Measurements from ENCODE around the gene RHEB. TPM values are rescaled to one million over a fixed set of nuclear protein-coding genes. Genes with fewer than 3 reads are reported as not detected.

The RHEB gene
- total RNA-seq, 1 donor from 2014 or later, result 94.2 TPM

GRCh38 chr7:151465169-151465568 is 54.5 kb downstream of the RHEB start:
- Mint-ChIP-seq H3K27ac (ENCODE audit: unreplicated experiment) (no peak overlapping the region), H3K9me3 (ENCODE audit: unreplicated experiment) (no peaks in the 10 kb centered on the region), H3K4me3 (ENCODE audit: unreplicated experiment) (peak overlapping the region; percentile 32), H3K36me3 (ENCODE audit: low read depth, unreplicated experiment) (peaks cover 61% of the 10 kb centered on the region), H3K4me1 (ENCODE audit: unreplicated experiment) (peaks cover 16% of the 10 kb centered on the region), H3K27me3 (ENCODE audit: unreplicated experiment) (peaks cover 17% of the 10 kb centered on the region)
- TF ChIP-seq CTCF (IDR thresholded peaks at IDR 0.05; ENCODE audit: unreplicated experiment), result no peak
- no peak for DNase-seq (ENCODE audit: low spot score)

- H3K27me3 Mint-ChIP-seq (ENCODE audit: unreplicated experiment), result peaks cover 6% of the 10 kb centered on the region
- H3K36me3 Mint-ChIP-seq (ENCODE audit: low read depth, unreplicated experiment), result peaks cover 37% of the 10 kb centered on the region
- no peak for TF ChIP-seq CTCF (IDR thresholded peaks at IDR 0.05; ENCODE audit: unreplicated experiment)
- DNase-seq (ENCODE audit: low spot score), result no peak
- H3K27ac Mint-ChIP-seq (ENCODE audit: unreplicated experiment), result no peak overlapping the region
- H3K9me3 Mint-ChIP-seq (ENCODE audit: unreplicated experiment), result no peaks in the 10 kb centered on the region
- peak overlapping the region; percentile 11 for H3K4me3 Mint-ChIP-seq (ENCODE audit: unreplicated experiment)
- peaks cover 2% of the 10 kb centered on the region for H3K4me1 Mint-ChIP-seq (ENCODE audit: unreplicated experiment)
Observed at GRCh38 chr7:151462306-151462779, 57.4 kb downstream of the RHEB start.

GRCh38 chr7:151461942-151462230 is 57.8 kb downstream of the RHEB start:
- Mint-ChIP-seq H3K36me3 (ENCODE audit: low read depth, unreplicated experiment) (peaks cover 34% of the 10 kb centered on the region), H3K4me3 (ENCODE audit: unreplicated experiment) (no peak overlapping the region), H3K27ac (ENCODE audit: unreplicated experiment) (no peak overlapping the region), H3K4me1 (ENCODE audit: unreplicated experiment) (peaks cover 7% of the 10 kb centered on the region), H3K27me3 (ENCODE audit: unreplicated experiment) (peaks cover 5% of the 10 kb centered on the region), H3K9me3 (ENCODE audit: unreplicated experiment) (no peaks in the 10 kb centered on the region)
- DNase-seq (ENCODE audit: low spot score), result no peak
- TF ChIP-seq CTCF (IDR thresholded peaks at IDR 0.05; ENCODE audit: unreplicated experiment), result no peak

GRCh38 chr7:151461096-151461941 is 58.4 kb downstream of the RHEB start:
- peaks cover 10% of the 10 kb centered on the region for H3K4me1 Mint-ChIP-seq (ENCODE audit: unreplicated experiment)
- H3K27me3 Mint-ChIP-seq (ENCODE audit: unreplicated experiment), result peaks cover 5% of the 10 kb centered on the region
- peak overlapping the region; percentile 19 for H3K27ac Mint-ChIP-seq (ENCODE audit: unreplicated experiment)
- peaks cover 33% of the 10 kb centered on the region for H3K36me3 Mint-ChIP-seq (ENCODE audit: low read depth, unreplicated experiment)
- TF ChIP-seq CTCF (IDR thresholded peaks at IDR 0.05; ENCODE audit: unreplicated experiment), result no peak
- no peak for DNase-seq (ENCODE audit: low spot score)
- H3K9me3 Mint-ChIP-seq (ENCODE audit: unreplicated experiment), result no peaks in the 10 kb centered on the region
- no peak overlapping the region for H3K4me3 Mint-ChIP-seq (ENCODE audit: unreplicated experiment)

- H3K36me3 Mint-ChIP-seq (ENCODE audit: low read depth, unreplicated experiment), result peaks cover 26% of the 10 kb centered on the region
- peaks cover 19% of the 10 kb centered on the region for H3K4me1 Mint-ChIP-seq (ENCODE audit: unreplicated experiment)
- no peaks in the 10 kb centered on the region for H3K9me3 Mint-ChIP-seq (ENCODE audit: unreplicated experiment)
- H3K4me3 Mint-ChIP-seq (ENCODE audit: unreplicated experiment), result no peak overlapping the region
- no peak overlapping the region for H3K27ac Mint-ChIP-seq (ENCODE audit: unreplicated experiment)
- DNase-seq (ENCODE audit: low spot score), result no peak
- peaks cover 5% of the 10 kb centered on the region for H3K27me3 Mint-ChIP-seq (ENCODE audit: unreplicated experiment)
- TF ChIP-seq CTCF (IDR thresholded peaks at IDR 0.05; ENCODE audit: unreplicated experiment), result no peak
Observed at GRCh38 chr7:151460474-151460855, 59.2 kb downstream of the RHEB start.

Measured in endothelial cell (in vitro differentiated cells).